ENCODE measurements around the gene GPC4.

DNA sequence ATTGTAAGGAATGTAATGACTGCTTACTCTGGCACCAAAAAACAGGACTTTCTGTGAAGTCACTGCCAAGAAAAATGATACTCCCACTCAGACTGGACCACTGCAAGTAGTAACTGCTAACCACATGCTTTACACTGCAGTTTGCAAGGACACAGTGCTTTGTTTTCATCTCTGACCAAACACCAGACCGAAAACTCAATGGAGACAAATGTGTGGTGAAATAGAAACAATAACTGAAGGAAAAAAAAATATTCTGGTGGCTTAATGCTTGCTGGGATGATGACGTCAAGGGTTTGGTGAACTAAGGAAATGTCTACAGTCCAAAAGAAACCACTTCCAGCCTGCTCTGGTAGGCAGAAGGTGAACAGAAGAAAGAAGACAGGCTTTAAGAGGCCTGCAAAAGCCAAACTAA lies 13.2 kb downstream of the GPC4 start:
- TF ChIP-seq, protein P1, sequence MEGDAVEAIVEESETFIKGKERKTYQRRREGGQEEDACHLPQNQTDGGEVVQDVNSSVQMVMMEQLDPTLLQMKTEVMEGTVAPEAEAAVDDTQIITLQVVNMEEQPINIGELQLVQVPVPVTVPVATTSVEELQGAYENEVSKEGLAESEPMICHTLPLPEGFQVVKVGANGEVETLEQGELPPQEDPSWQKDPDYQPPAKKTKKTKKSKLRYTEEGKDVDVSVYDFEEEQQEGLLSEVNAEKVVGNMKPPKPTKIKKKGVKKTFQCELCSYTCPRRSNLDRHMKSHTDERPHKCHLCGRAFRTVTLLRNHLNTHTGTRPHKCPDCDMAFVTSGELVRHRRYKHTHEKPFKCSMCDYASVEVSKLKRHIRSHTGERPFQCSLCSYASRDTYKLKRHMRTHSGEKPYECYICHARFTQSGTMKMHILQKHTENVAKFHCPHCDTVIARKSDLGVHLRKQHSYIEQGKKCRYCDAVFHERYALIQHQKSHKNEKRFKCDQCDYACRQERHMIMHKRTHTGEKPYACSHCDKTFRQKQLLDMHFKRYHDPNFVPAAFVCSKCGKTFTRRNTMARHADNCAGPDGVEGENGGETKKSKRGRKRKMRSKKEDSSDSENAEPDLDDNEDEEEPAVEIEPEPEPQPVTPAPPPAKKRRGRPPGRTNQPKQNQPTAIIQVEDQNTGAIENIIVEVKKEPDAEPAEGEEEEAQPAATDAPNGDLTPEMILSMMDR (IDR thresholded peaks at IDR 0.05), result no peak
- TF ChIP-seq POLR2AphosphoS5 (IDR thresholded peaks at IDR 0.05; ENCODE audit: low read depth, low read length) (no peak), SIN3A (IDR thresholded peaks at IDR 0.05; ENCODE audit: borderline replicate concordance, insufficient read depth, low read depth, low read length) (no peak), TCF7L2 (IDR thresholded peaks at IDR 0.05; ENCODE audit: low read depth, low read length) (no peak)
- TF ChIP-seq, protein P2, sequence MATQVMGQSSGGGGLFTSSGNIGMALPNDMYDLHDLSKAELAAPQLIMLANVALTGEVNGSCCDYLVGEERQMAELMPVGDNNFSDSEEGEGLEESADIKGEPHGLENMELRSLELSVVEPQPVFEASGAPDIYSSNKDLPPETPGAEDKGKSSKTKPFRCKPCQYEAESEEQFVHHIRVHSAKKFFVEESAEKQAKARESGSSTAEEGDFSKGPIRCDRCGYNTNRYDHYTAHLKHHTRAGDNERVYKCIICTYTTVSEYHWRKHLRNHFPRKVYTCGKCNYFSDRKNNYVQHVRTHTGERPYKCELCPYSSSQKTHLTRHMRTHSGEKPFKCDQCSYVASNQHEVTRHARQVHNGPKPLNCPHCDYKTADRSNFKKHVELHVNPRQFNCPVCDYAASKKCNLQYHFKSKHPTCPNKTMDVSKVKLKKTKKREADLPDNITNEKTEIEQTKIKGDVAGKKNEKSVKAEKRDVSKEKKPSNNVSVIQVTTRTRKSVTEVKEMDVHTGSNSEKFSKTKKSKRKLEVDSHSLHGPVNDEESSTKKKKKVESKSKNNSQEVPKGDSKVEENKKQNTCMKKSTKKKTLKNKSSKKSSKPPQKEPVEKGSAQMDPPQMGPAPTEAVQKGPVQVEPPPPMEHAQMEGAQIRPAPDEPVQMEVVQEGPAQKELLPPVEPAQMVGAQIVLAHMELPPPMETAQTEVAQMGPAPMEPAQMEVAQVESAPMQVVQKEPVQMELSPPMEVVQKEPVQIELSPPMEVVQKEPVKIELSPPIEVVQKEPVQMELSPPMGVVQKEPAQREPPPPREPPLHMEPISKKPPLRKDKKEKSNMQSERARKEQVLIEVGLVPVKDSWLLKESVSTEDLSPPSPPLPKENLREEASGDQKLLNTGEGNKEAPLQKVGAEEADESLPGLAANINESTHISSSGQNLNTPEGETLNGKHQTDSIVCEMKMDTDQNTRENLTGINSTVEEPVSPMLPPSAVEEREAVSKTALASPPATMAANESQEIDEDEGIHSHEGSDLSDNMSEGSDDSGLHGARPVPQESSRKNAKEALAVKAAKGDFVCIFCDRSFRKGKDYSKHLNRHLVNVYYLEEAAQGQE (IDR thresholded peaks at IDR 0.05; ENCODE audit: insufficient read depth in 1 of 2, low read depth in 2 of 2, low read length in 1 of 2), result no peak
